ENCODE results near the gene NFIB. TPM values are rescaled to one million over a fixed set of nuclear protein-coding genes. Genes with fewer than 3 reads are reported as not detected.

The NFIB gene
- total RNA-seq, 1 donor from 2014 or later, result 11.6 TPM

DNA sequence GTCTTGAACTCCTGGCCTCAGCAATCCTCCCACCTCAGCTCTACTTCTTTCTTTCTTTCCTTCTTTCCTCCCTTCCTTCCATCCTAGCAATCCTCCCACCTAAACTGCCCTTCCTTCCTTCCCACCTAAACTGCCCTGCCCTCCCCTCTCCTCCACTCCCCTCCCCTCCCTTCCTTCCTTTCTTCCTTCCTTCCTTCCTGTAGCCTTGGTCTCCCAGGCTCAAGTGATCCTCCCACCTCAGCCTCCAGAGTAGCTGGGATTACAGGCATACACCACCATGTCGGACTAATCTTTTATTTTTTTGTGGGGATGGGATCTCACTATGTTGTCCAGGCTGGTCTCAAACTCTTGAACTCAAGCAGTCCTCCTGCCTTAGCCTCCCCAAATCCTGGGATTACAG, 65.8 kb downstream of the NFIB start:
- TF ChIP-seq, protein P1, sequence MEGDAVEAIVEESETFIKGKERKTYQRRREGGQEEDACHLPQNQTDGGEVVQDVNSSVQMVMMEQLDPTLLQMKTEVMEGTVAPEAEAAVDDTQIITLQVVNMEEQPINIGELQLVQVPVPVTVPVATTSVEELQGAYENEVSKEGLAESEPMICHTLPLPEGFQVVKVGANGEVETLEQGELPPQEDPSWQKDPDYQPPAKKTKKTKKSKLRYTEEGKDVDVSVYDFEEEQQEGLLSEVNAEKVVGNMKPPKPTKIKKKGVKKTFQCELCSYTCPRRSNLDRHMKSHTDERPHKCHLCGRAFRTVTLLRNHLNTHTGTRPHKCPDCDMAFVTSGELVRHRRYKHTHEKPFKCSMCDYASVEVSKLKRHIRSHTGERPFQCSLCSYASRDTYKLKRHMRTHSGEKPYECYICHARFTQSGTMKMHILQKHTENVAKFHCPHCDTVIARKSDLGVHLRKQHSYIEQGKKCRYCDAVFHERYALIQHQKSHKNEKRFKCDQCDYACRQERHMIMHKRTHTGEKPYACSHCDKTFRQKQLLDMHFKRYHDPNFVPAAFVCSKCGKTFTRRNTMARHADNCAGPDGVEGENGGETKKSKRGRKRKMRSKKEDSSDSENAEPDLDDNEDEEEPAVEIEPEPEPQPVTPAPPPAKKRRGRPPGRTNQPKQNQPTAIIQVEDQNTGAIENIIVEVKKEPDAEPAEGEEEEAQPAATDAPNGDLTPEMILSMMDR (IDR thresholded peaks at IDR 0.05; ENCODE audit: insufficient read depth, low read length, severe bottlenecking), result no peak
- no peak for DNase-seq (ENCODE audit: low read depth)
- H3K27me3 ChIP-seq (ENCODE audit: control insufficient read depth, insufficient read depth, low read length), result no peaks in the 10 kb centered on the region
- FAIRE-seq, result no peak
- peaks cover 2% of the 10 kb centered on the region for H3K36me3 ChIP-seq (ENCODE audit: control insufficient read depth, insufficient read depth, low read length)
- no peak overlapping the region for H3K4me3 ChIP-seq (ENCODE audit: low read depth, low read length)

DNA sequence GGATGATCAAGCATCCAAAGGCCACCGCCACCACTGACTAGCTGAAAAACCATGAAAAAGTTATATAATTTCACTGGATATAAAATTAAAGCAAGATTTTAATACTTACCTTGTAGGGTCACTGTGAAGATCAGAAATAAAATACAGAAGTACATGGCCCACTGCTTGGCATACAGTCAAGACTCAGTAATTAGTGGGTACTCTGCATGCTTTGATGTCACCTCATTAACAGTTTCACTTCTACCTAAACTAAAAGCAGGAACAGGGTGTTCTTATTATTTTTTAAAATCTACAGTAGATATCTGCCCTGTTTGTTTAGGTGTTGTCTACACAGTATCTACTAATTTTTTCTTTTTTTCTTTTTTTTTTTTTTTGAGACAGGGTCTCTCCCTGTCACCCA, 66.4 kb downstream of the NFIB start:
- H3K36me3 ChIP-seq (ENCODE audit: control insufficient read depth, insufficient read depth, low read length), result peaks cover 2% of the 10 kb centered on the region
- TF ChIP-seq, protein P1 (IDR thresholded peaks at IDR 0.05; ENCODE audit: insufficient read depth, low read length, severe bottlenecking), result no peak
- FAIRE-seq, result no peak
- DNase-seq (ENCODE audit: low read depth), result no peak
- no peaks in the 10 kb centered on the region for H3K27me3 ChIP-seq (ENCODE audit: control insufficient read depth, insufficient read depth, low read length)
- no peak overlapping the region for H3K4me3 ChIP-seq (ENCODE audit: low read depth, low read length)

DNA sequence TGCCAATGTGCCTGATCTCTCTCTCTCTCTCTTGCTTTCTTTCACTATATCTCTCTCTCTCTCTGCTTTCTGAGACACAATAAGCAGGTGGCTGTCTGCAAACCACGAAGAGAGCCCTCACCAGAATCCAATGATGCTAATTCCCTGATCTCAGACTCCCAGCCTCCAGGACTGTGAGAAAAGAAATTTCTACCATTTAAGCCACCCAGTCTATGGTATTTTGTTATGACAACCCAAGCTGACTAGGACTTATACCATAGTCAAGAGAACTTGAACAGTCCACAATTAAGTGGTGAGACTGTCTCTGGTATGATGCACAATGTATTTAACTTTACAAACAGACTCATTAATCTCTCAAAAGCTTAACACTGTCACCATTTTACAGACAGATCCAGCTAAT, 67.0 kb downstream of the NFIB start:
- TF ChIP-seq, protein P1 (IDR thresholded peaks at IDR 0.05; ENCODE audit: insufficient read depth, low read length, severe bottlenecking), result no peak
- Histone ChIP-seq H3K4me3 (ENCODE audit: low read depth, low read length) (no peak overlapping the region), H3K36me3 (ENCODE audit: control insufficient read depth, insufficient read depth, low read length) (peaks cover 2% of the 10 kb centered on the region), H3K27me3 (ENCODE audit: control insufficient read depth, insufficient read depth, low read length) (no peaks in the 10 kb centered on the region)
- no peak for DNase-seq (ENCODE audit: low read depth)
- FAIRE-seq, result no peak

DNA sequence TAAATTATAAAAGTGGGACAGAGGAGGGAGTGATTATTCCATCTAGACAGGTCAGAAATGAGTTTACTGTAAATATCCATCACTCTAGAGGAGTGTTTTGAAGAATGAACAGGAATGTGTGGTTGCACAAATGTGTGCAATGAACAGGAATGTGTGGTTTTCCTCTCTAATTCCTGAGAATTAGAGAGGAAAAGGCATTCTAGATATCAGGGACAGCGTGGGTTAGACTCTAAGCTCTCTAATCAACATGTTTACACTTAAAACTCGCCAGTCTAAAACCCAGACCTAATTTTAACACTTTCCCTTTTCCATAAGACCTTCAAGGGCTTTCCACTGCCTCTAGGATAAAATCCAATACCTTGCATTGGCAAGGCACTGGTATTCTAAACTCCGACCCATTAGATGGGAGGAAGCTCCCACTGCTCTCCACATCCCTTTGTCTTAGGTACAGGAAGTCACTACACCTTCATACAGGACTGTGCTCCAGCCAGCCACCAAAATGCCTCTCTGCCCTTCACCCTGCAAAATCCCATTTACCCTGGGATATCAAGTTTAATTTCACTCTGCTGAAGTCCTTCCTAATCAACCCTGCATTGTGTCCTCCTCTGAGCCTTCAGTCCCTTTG, 67.9 kb downstream of the NFIB start:
- FAIRE-seq (no peak), DNase-seq (ENCODE audit: low read depth) (no peak)
- no peaks in the 10 kb centered on the region for H3K27me3 ChIP-seq (ENCODE audit: control insufficient read depth, insufficient read depth, low read length)
- H3K36me3 ChIP-seq (ENCODE audit: control insufficient read depth, insufficient read depth, low read length), result peaks cover 2% of the 10 kb centered on the region
- no peak overlapping the region for H3K4me3 ChIP-seq (ENCODE audit: low read depth, low read length)
- TF ChIP-seq, protein P1 (IDR thresholded peaks at IDR 0.05; ENCODE audit: insufficient read depth, low read length, severe bottlenecking), result no peak

DNA sequence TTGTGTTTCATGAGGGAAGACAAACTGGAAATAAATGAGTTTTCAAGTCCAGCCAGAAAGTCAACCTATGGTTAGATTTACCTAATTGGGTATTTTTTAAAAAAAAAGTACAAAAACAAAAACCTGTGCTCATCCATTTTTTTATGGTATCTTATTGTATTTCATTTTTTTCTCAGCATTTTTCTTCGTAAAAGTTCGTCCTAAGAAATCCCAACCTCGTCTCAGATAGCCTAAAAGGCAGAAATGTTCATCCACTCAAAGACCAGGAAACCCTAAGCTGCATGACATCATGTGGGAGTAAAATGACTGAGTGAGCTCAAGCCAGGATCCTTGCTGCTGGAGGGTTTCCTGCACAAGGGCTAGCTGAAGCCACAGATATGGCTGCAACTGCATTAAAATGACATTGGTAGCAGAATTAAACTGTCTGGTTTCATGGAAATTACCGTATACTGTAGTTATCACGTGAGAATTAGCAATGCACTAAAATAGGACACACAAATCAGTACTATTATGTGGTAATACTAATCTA, 70.4 kb downstream of the NFIB start:
- FAIRE-seq (no peak), DNase-seq (ENCODE audit: low read depth) (no peak)
- H3K27me3 ChIP-seq (ENCODE audit: control insufficient read depth, insufficient read depth, low read length), result no peaks in the 10 kb centered on the region
- peaks cover 2% of the 10 kb centered on the region for H3K36me3 ChIP-seq (ENCODE audit: control insufficient read depth, insufficient read depth, low read length)
- TF ChIP-seq, protein P1 (IDR thresholded peaks at IDR 0.05; ENCODE audit: insufficient read depth, low read length, severe bottlenecking), result no peak
- H3K4me3 ChIP-seq (ENCODE audit: low read depth, low read length), result no peak overlapping the region

Data from bronchial epithelial cell (primary cell).